H9 (cell line): ENCODE data around the gene SEMA5A. TPM values are rescaled to one million over a fixed set of nuclear protein-coding genes. Genes with fewer than 3 reads are reported as not detected.

Experiments used
- DNase-seq: peaks from one replicate; pipeline ENCODE4 v3.0.0-alpha.2; 2017
- H2AFZ ChIP-seq: one replicate; pipeline ENCODE4 v1.6.1; 2013; ENCODE audit warnings: mild to moderate bottlenecking, low read length, control low read depth, moderate library complexity
- H2AK5ac ChIP-seq: 2 replicates; pipeline ENCODE4 v1.6.1; 2013; ENCODE audit warnings: low read length, control low read depth, mixed read lengths; ENCODE audit not compliant: insufficient read length
- H2BK120ac ChIP-seq: one replicate; pipeline ENCODE4 v1.6.1; 2013; ENCODE audit warnings: low read depth, mild to moderate bottlenecking, low read length, control low read depth, inconsistent platforms; ENCODE audit not compliant: poor library complexity, severe bottlenecking
- H2BK12ac ChIP-seq: 2 replicates; pipeline ENCODE4 v1.6.1; 2013; ENCODE audit warnings: low read length, control low read depth, mixed read lengths, low read depth; ENCODE audit not compliant: insufficient read length
- H2BK15ac ChIP-seq: 2 replicates; pipeline ENCODE4 v1.6.1; 2013; ENCODE audit warnings: low read depth, low read length, control low read depth
- H2BK20ac ChIP-seq: one replicate; pipeline ENCODE4 v1.6.1; 2013; ENCODE audit warnings: low read depth, mild to moderate bottlenecking, low read length, control low read depth, inconsistent platforms; ENCODE audit not compliant: poor library complexity, severe bottlenecking
- H2BK5ac ChIP-seq: 2 replicates; pipeline ENCODE4 v1.6.1; 2013; ENCODE audit warnings: low read length, control low read depth, mixed read lengths; ENCODE audit not compliant: insufficient read length
- H3K14ac ChIP-seq: 2 replicates; pipeline ENCODE4 v1.6.1; 2013; ENCODE audit warnings: low read length, control low read depth; ENCODE audit not compliant: insufficient read depth
- H3K18ac ChIP-seq: 2 replicates; pipeline ENCODE4 v1.6.1; 2013; ENCODE audit warnings: low read depth, mild to moderate bottlenecking, mixed read lengths, low read length, control low read depth; ENCODE audit not compliant: insufficient read length
- H3K23ac ChIP-seq: 2 replicates; pipeline ENCODE4 v1.6.1; 2013; ENCODE audit warnings: low read length, control low read depth, mixed read lengths, low read depth; ENCODE audit not compliant: insufficient read length
- H3K23me2 ChIP-seq: 2 replicates; pipeline ENCODE4 v1.6.1; 2013; ENCODE audit warnings: low read depth, mild to moderate bottlenecking, mixed read lengths, low read length, control low read depth; ENCODE audit not compliant: insufficient read length, poor library complexity, severe bottlenecking
- H3K27ac ChIP-seq: 2 replicates; pipeline ENCODE4 v1.5.1; 2013; ENCODE audit warnings: low read length, control low read depth, mixed read lengths, low read depth; ENCODE audit not compliant: insufficient read length
- H3K27me3 ChIP-seq: 2 replicates; pipeline ENCODE4 v1.6.1; 2013; ENCODE audit warnings: low read length, control low read depth, inconsistent platforms; ENCODE audit not compliant: insufficient read depth
- H3K4ac ChIP-seq: 2 replicates; pipeline ENCODE4 v1.6.1; 2013; ENCODE audit warnings: low read depth, mild to moderate bottlenecking, control low read depth, inconsistent platforms, low read length, moderate library complexity
- H3K4me1 ChIP-seq: 2 replicates; pipeline ENCODE4 v1.6.1; 2013; ENCODE audit warnings: low read length, control low read depth, inconsistent platforms; ENCODE audit not compliant: insufficient read depth
- H3K4me2 ChIP-seq: 2 replicates; pipeline ENCODE4 v1.6.1; 2013; ENCODE audit warnings: low read length, control low read depth, mixed read lengths; ENCODE audit not compliant: insufficient read length, insufficient read depth
- H3K56ac ChIP-seq: 2 replicates; pipeline ENCODE4 v1.6.1; 2013; ENCODE audit warnings: low read depth, mild to moderate bottlenecking, mixed read lengths, low read length, control low read depth; ENCODE audit not compliant: insufficient read length
- H3K79me1 ChIP-seq: 2 replicates; pipeline ENCODE4 v1.6.1; 2013; ENCODE audit warnings: low read depth, mild to moderate bottlenecking, moderate library complexity, low read length, control low read depth, inconsistent platforms; ENCODE audit not compliant: insufficient read depth, poor library complexity, severe bottlenecking
- H3K79me2 ChIP-seq: 2 replicates; pipeline ENCODE4 v1.6.1; 2013; ENCODE audit warnings: low read length, control low read depth, inconsistent platforms; ENCODE audit not compliant: insufficient read depth
- H3K9ac ChIP-seq: 2 replicates; pipeline ENCODE4 v1.6.1; 2013; ENCODE audit warnings: low read length, control low read depth, mixed read lengths; ENCODE audit not compliant: insufficient read length; ENCODE audit errors: extremely low read depth
- H3K9me3 ChIP-seq: one replicate; pipeline ENCODE4 v1.6.1; 2013; ENCODE audit warnings: low read depth, low read length, inconsistent platforms; ENCODE audit not compliant: control insufficient read depth
- H3T11ph ChIP-seq: one replicate; pipeline ENCODE4 v1.6.1; 2013; ENCODE audit warnings: mild to moderate bottlenecking, low read length, control low read depth, inconsistent platforms
- H4K20me1 ChIP-seq: one replicate; pipeline ENCODE4 v1.6.1; 2013; ENCODE audit not compliant: control insufficient read depth, insufficient read length, insufficient read depth
- H4K5ac ChIP-seq: 2 replicates; pipeline ENCODE4 v1.6.1; 2013; ENCODE audit warnings: low read depth, mild to moderate bottlenecking, mixed read lengths, low read length, control low read depth; ENCODE audit not compliant: insufficient read length
- H4K8ac ChIP-seq: replicated peaks from 2 replicates; pipeline ENCODE4 v1.6.1; 2013; ENCODE audit warnings: low read length, control low read depth, mixed read lengths, low read depth; ENCODE audit not compliant: insufficient read length
- H4K91ac ChIP-seq: 2 replicates; pipeline ENCODE4 v1.6.1; 2013; ENCODE audit warnings: low read depth, mild to moderate bottlenecking, moderate library complexity, mixed read lengths, low read length, control low read depth; ENCODE audit not compliant: insufficient read length
- H3K27ac Mint-ChIP-seq, 3 experiments: 2 replicates in 2 of 3; 3 replicates in 1 of 3; pipeline ENCODE4 v1.8.0; 2020 to 2021; ENCODE audit warnings: mixed read lengths in 3 of 3, mild to moderate bottlenecking in 1 of 3, moderate library complexity in 1 of 3
- H3K27me3 Mint-ChIP-seq: 2 replicates; pipeline ENCODE4 v1.8.0; 2021; ENCODE audit warnings: low read depth, mild to moderate bottlenecking, moderate library complexity, mixed read lengths
- H3K36me3 Mint-ChIP-seq, 3 experiments: 2 replicates in 2 of 3; 3 replicates in 1 of 3; pipeline ENCODE4 v1.8.0; 2020 to 2021; ENCODE audit warnings: low read depth in 3 of 3, mixed read lengths in 3 of 3; ENCODE audit not compliant: insufficient read depth in 1 of 3
- H3K4me1 Mint-ChIP-seq, 2 experiments: 2 replicates each; pipeline ENCODE4 v1.8.0; 2020; ENCODE audit warnings: mixed read lengths in 2 of 2
- H3K4me3 Mint-ChIP-seq, 2 experiments: 2 replicates in 1 of 2; 3 replicates in 1 of 2; pipeline ENCODE4 v1.8.0; 2020 to 2021; ENCODE audit warnings: mild to moderate bottlenecking in 2 of 2, mixed read lengths in 2 of 2, moderate library complexity in 1 of 2
- H3K9me3 Mint-ChIP-seq, 2 experiments: 2 replicates in 1 of 2; 3 replicates in 1 of 2; pipeline ENCODE4 v1.8.0; 2020; ENCODE audit warnings: mild to moderate bottlenecking in 2 of 2, mixed read lengths in 2 of 2, moderate library complexity in 1 of 2
- CTCF ChIP-seq: fragments of 200-600 bp; sonication (generic); conservative IDR thresholded peaks from 3 replicates; pipeline ENCODE4 v1.8.0; 2021; ENCODE audit warnings: antibody characterized with exemption, mild to moderate bottlenecking
- WGBS: extraction: QIAGEN DNeasy Blood & Tissue Kit; methylation state at CpG from one replicate; pipeline ENCODE4 v1.1.7; 2013; ENCODE audit warnings: missing lambda C conversion rate, low lambda C conversion rate, mixed read lengths; ENCODE audit not compliant: insufficient read length; ENCODE audit errors: extremely low coverage; 5-methylcytosine and 5-hydroxymethylcytosine counted together
- total RNA-seq: library from RNA; stranded (reverse); gene quantifications from 2 replicates; pipeline ENCODE4 v1.2.1, GENCODE V29; 2021

Gene SEMA5A
- total RNA-seq, 1 experiment from 2014 or later = 4.3 TPM

- H3K79me2 ChIP-seq = no peaks in the 10 kb centered on the region
- no peak overlapping the region for H2AK5ac ChIP-seq
- no peak for TF ChIP-seq CTCF
- Mint-ChIP-seq H3K36me3 (peaks cover 0 to 3% (median 0%) of the 10 kb centered on the region in 3 experiments; a peak in 1 of 7 replicates), H3K9me3 (no peaks in the 10 kb centered on the region), H3K27ac (peak overlapping the region; percentile 92 to 98 (median 95)), H3K4me1 (peaks cover 17 to 24% of the 10 kb centered on the region in 2 experiments), H3K4me3 (peak overlapping the region in 1 of 2 experiments; percentile 54; a peak in 3 of 5 replicates), H3K27me3 (peaks cover 1% of the 10 kb centered on the region; the same call in 1 of the 2 replicates)
- no peak overlapping the region for H3K9ac ChIP-seq
- H4K5ac ChIP-seq = no peak overlapping the region
- no peak overlapping the region for H3K27ac ChIP-seq
- no peak overlapping the region for H3T11ph ChIP-seq
- H4K91ac ChIP-seq = no peak overlapping the region
- H3K4ac ChIP-seq = no peak overlapping the region
- H3K23ac ChIP-seq = no peak overlapping the region
- H3K4me2 ChIP-seq = peak overlapping the region; percentile 1
- no peak overlapping the region for H3K18ac ChIP-seq
- no peak overlapping the region for H3K14ac ChIP-seq
- no peak overlapping the region for H2AFZ ChIP-seq
- no peaks in the 10 kb centered on the region for H3K79me1 ChIP-seq
- no peaks in the 10 kb centered on the region for H3K27me3 ChIP-seq
- no peak overlapping the region for H2BK5ac ChIP-seq
- H2BK12ac ChIP-seq = no peak overlapping the region
- no peak overlapping the region for H2BK120ac ChIP-seq
- no CpG with 5 or more reads among the region's 3 CpGs for WGBS
- H3K4me1 ChIP-seq = no peaks in the 10 kb centered on the region; the same call in 1 of the 2 replicates
- H3K9me3 ChIP-seq = no peaks in the 10 kb centered on the region
- H2BK15ac ChIP-seq = no peak overlapping the region
- no peak overlapping the region for H3K56ac ChIP-seq
- H2BK20ac ChIP-seq = no peak overlapping the region
- H3K23me2 ChIP-seq = no peaks in the 10 kb centered on the region
- no peaks in the 10 kb centered on the region for H4K20me1 ChIP-seq
- DNase-seq = no peak
- no peak overlapping the region for H4K8ac ChIP-seq
Measured at GRCh38 chr5:9294793-9295465, 250.9 kb downstream of the SEMA5A start.
